ENCODE results near the gene SIRPA. TPM values are rescaled to one million over a fixed set of nuclear protein-coding genes. Genes with fewer than 3 reads are reported as not detected.
A peak's percentile ranks its signal among the peaks of the same experiment; 100 is the strongest.

SIRPA gene
- total RNA-seq, 1 donor from 2014 or later: 7.5 TPM

DNA sequence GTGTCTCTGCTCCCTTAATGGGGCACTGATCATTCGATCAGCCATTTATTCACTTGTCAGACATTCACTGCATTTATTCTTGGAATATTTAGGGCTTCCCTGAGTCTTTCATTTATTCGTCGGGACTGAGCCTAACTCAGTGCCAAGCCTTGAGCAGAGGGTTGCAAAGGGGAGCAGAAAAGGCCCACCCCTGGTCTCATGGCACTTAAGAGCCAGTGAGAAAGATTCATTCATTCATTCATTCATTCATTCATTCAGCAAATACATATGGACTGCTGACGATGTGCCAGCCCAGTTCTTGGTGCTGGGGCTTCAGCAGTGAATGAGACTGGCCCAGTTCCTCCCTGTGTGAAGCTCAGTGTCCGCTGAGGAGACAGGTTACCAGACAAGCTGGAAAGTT lies 36.6 kb downstream of the SIRPA start:
- no peak for DNase-seq (ENCODE audit: low spot score)

DNA sequence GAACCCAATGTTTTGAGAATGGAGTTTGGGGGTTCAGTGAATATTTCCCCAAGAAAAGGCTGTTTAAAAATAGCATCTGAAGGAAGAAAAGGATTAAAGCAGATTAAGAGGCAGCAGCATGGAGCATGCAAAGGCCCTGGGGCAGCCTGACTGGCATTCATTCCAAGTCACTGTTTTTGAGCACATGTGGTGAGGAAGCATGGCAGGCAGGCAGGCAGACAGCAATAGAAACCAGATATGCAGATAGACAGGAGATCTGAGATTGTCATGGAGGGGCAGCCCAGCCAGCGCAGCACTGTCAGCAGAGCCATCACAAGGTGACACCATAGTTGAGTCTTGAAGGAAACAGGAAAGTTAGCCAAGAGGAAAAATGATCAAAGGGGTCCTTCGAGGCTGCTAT lies 37.8 kb downstream of the SIRPA start:
- peak; percentile 10 for DNase-seq (ENCODE audit: low spot score)

DNA sequence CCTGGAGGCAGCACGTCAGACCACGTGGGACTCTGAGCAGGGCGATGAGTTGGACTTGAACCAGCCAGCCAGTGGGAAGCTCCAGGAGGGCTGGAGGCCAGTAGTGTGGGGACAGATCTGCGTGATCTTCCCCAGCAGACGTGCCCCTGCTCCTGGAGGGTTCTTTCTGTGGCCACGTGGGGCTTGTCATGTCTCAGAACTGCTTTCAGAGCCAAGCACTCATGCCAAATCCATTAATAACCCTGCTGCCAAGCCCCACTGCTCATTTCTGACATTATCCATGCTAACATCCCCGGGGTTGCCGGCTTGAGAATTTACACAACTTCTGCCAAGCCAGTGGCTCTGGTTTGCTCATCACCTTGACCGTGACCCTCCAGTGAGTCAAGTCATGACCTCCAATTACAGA lies 38.3 kb downstream of the SIRPA start:
- peak; percentile 79 for DNase-seq (ENCODE audit: low spot score)

DNA sequence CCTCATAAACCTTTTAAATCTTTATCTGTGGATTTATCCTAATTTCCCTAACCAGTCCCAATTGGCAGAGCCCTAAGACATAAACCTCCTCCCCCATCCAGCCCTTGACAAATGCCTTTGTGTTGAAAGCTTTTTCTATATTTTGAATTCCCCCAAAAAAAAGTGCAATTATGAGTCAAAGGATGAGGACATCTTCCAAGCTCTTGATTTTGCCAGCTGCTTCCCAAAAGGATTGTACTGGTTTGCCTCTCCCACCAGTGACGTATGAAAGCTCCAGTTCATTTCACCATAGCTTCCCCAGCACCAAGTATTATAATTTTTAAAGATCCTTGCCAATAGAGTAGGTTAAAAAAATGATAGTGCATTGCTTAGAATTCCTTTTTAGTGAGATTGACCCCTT lies 38.9 kb downstream of the SIRPA start:
- peak; percentile 58 for DNase-seq (ENCODE audit: low spot score)

DNA sequence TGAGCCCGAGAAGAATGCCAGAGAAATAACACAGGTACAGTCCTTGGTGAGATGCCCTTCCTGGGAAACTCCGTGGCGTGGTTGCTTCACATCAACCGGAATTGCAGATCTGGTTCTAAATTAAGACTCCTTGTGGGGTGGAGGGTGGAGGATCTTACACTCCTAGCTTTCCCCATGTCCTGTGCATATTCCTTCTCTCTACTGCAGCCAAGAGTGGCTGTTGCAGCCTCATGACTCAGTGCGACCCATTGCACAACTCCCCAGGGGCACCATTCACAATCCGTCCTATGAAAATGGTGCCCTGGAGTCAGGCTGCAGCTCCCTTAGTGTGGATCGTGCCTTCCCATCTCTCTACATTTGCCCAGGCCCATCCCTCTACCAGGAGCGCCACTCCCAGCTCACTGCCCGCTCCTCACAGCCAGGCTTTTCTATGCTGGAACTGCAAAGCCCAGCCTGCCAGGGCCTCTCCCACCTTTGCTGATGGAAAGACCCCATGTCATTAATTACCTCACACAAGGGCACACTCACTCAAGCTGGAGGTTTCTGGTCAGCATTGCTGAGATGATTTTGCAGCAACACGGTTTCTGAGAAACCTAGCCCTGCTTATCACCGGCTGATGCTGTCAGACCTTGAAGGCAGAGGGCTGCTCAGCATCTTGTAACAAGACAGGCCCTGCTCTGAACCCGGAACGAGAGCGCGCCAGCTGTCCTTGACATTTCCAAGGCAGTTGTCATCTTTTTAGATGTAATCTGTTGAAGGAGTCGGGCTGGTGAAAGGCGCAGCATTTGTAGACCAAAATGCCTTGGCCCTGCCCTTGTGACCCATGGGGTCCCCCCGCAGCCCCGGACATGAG lies 39.7 kb downstream of the SIRPA start:
- DNase-seq (ENCODE audit: low spot score): peak; percentile 88

DNA sequence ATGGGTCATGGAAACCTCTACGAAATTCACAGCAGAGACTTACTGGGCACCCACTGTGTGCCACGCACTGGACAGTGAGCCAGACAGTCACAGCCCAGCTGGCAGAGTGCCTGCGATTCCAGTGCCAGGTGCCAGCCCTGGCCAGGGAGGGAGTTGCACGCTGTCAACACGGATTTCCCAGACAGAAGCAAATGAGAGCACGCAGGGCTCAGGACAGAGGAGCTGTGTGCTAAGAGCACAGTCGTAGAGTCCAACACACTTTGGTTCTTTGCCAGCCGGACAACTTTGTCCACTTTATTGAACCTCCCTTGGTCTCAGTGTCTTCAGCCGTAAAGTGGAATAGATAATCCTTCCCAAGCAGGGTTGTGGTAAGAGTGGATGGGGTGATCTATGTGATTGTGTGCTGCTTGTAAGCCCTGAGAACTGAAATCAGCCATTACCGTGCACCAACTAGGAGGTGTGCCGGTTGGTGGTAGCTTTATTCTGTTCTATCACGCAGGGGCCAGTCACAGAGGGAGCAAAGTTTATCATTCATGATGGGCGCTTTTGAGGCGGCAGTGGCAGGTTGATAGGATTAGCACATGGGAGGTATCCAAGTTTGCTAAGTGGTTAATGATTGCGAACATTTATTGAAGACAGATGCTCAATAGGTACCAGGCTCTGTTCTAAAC lies 40.6 kb downstream of the SIRPA start:
- peak; percentile 32 for DNase-seq (ENCODE audit: low spot score)

DNA sequence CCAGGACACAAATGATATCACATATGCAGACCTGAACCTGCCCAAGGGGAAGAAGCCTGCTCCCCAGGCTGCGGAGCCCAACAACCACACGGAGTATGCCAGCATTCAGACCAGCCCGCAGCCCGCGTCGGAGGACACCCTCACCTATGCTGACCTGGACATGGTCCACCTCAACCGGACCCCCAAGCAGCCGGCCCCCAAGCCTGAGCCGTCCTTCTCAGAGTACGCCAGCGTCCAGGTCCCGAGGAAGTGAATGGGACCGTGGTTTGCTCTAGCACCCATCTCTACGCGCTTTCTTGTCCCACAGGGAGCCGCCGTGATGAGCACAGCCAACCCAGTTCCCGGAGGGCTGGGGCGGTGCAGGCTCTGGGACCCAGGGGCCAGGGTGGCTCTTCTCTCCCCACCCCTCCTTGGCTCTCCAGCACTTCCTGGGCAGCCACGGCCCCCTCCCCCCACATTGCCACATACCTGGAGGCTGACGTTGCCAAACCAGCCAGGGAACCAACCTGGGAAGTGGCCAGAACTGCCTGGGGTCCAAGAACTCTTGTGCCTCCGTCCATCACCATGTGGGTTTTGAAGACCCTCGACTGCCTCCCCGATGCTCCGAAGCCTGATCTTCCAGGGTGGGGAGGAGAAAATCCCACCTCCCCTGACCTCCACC lies 42.2 kb downstream of the SIRPA start:
- DNase-seq (ENCODE audit: low spot score): no peak

DNA sequence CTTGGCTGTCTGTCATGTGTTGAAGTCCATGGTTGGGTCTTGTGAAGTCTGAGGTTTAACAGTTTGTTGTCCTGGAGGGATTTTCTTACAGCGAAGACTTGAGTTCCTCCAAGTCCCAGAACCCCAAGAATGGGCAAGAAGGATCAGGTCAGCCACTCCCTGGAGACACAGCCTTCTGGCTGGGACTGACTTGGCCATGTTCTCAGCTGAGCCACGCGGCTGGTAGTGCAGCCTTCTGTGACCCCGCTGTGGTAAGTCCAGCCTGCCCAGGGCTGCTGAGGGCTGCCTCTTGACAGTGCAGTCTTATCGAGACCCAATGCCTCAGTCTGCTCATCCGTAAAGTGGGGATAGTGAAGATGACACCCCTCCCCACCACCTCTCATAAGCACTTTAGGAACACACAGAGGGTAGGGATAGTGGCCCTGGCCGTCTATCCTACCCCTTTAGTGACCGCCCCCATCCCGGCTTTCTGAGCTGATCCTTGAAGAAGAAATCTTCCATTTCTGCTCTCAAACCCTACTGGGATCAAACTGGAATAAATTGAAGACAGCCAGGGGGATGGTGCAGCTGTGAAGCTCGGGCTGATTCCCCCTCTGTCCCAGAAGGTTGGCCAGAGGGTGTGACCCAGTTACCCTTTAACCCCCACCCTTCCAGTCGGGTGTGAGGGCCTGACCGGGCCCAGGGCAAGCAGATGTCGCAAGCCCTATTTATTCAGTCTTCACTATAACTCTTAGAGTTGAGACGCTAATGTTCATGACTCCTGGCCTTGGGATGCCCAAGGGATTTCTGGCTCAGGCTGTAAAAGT lies 43.5 kb downstream of the SIRPA start:
- no peak for DNase-seq (ENCODE audit: low spot score)

DNA sequence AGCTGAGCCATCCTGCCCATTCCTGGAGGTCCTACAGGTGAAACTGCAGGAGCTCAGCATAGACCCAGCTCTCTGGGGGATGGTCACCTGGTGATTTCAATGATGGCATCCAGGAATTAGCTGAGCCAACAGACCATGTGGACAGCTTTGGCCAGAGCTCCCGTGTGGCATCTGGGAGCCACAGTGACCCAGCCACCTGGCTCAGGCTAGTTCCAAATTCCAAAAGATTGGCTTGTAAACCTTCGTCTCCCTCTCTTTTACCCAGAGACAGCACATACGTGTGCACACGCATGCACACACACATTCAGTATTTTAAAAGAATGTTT lies 44.0 kb downstream of the SIRPA start:
- DNase-seq (ENCODE audit: low spot score): no peak

DNA sequence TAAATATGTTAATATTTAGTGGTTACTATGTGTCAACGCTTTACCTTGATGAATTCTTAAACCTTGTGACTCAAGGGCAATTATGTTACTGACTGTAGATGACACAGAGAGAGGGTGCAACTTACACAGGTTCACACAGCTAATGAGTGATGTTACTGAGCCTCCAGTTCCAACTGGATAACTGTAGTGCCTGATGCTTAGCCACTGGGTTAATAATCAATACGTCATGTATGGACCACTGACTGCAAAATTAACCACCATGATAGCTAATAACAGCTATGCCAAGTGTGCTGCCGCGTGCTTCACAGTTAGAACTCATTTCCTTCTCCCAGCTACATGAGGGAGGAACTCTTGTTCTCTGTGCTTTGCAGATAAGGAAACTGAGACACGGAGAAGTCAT lies 45.4 kb downstream of the SIRPA start:
- DNase-seq (ENCODE audit: low spot score): no peak

DNA sequence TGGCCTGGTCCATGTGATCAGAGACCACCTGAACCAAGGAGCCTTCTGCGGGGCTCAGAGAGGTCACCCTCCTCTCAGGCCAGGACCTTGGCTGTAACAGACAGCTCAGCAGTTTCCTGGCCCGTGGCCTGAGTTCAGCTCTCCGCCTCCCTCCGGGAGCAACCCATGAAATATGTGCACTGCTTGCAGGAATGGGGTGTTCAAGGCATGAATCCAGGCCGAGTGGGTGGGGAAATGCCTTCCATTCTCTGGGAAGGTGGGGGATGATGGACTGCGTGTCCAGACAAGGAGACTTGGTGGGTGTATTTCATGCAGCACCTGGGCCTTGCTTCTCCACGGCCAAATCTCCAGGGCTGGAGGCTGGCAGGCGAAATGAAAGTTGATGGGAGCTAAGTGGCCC lies 46.0 kb downstream of the SIRPA start:
- DNase-seq (ENCODE audit: low spot score): no peak

DNA sequence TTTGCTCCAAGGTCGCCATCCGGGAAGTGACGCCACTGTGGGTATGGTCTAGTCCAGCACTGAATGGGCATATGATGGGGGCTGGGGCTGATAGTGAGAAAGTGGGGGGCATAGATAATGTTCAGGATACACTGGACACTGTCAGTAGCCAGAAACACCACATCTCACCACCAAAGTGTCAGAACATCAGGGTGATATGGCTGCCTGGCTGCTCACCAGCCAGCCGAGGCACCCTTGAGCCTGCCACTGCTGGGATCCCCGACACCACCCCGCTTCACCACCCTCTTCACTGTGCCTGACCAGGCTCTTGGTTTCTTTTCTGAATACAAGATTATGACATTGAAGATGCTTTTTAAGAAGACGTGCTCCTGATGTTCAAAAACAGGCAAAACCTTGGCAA lies 46.9 kb downstream of the SIRPA start:
- no peak for DNase-seq (ENCODE audit: low spot score)

DNA sequence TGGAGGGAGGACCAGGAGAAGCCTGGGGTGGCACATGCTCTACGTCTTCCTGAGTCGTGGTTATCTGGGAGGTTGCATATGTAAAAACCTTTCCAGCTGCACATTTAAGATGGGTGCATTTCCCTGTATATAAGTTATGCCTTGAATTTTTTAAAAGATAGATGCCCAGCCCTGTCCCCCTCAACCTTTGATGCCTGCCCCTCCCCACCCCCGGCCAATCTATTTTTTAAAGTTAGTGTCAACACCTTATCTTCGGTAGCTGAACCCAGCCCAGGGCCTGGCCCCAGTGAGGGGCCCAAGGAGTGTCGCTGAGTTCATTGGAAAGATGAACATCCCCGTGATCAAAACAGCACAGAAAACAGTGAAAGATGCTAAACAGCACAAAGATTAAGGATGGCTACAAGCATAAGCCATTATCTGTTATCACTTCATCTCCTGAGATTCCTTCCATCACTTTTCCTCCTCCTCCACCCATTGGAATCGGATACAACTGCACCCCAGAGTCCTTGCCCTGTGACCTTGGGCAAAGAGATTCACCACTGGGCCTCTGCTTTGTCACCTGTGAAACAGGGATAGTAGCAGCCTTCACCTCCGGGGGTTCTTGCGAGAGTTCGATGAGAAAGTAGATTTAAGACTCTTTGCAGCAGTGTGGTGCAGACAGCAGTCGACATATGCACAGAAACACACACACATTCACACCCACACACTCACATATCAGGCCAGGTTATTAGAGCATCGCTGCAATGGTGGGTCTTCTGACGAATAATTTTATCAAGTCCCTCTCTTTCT lies 47.5 kb downstream of the SIRPA start:
- no peak for DNase-seq (ENCODE audit: low spot score)

DNA sequence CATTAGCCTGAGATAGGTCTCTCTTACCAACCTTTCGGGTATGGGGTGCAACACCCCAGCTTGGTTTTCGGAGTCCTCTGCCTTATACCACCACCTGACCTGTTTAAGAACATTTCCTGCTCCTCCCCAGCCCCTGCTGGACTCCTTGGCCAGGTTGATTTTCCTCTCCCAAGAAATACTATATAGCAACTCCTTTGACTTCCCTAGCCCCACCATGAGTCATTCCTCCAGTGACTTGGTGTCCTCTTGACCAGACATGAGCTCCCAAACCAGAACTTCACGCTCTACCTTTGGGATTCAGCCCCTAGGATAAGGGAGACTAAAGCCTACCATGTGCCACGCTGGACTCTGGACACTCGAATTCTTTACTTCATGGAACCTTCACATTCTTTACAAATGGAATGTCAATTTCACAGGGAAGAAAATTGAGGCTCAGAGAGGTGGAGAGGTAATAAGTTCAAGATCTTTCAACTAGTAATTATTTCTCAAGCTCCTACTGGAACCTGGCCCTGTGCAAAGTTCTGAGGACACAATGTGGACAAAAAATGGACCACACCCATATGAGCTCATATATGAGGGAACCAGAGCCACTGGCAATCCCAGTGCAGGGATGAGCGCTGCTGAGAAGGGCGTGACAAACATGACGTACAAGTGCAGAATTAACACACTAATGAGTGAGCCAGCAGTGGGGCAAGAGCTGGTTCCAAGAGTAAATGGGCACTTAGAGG lies 48.2 kb downstream of the SIRPA start:
- DNase-seq (ENCODE audit: low spot score): no peak

DNA sequence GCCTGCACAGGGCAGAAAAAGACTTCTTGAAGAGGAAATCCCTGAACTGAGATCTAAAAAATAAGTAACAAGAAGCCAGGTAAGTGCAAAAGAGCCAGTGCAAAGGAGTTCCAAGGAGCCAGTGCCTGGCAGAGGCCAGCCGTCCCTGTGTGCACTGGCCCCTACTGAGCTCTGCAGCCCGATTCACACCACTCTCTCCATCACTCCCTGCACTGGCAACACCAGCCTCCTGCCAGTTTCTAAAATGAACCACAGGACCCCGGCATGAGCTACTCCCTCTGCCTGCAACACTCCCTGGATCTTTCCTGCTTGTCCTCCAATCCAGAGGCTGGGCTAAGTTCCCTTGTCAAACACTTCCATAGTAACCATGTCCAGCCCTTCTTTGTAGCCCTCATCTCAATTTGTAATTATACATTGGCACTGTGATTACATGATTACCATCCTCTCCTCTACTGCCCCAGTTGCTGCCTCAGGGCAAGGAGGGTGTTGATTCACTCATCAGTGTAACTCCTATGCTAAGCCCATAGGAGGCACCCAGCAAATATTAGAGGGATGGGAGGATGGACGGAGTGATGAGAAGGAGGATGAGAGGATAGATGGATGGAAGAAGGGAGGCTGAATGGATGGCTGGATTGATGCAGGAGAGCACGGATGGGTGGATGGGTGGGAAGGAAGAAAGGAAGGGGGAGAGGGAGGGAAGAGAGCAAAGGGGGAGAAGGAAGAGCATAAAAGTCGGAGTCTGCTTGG lies 49.3 kb downstream of the SIRPA start:
- DNase-seq (ENCODE audit: low spot score): no peak

DNA sequence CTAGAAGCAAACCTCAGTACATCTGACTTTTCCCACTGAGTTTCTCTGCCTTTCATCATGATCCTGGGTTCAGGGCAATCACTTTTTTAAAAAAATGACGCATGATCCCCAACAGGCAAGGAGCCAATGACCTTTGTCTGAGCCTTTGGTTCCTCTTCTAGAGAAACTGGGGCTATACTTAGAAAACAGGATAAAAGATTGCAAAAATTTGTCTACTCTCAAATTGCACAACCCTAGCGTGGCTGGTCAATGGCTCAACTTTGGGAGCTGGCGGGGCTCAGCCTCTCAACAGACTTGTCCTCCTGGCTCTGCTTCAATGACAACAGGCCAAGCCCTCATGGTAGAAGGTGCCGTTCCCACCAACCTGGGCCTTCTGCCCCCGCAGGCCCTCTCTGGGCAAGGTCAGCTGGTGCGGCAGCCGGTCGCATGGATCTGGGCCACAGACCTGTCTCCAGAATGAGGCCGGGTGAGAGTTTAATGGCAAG lies 50.0 kb downstream of the SIRPA start:
- DNase-seq (ENCODE audit: low spot score): peak; percentile 83

DNA sequence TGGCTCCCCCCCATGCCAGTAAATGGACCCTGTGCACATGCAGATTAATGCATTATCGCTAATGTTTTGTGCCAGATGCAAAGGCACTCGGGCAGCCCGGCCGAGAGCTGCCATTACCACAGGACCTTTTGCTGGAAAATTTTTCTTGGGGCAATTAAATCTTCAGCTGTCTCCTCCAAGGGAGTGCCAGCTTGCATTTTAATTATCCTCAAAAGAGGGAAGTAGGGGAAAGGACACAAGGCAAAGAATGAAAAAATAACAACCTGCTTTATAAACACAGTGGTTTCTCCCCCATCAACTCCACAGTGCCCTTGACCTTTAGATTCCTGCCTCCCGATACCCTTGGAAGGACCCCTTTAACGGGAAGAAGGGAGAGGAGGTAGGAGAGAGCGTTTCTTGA lies 50.5 kb downstream of the SIRPA start:
- no peak for DNase-seq (ENCODE audit: low spot score)

DNA sequence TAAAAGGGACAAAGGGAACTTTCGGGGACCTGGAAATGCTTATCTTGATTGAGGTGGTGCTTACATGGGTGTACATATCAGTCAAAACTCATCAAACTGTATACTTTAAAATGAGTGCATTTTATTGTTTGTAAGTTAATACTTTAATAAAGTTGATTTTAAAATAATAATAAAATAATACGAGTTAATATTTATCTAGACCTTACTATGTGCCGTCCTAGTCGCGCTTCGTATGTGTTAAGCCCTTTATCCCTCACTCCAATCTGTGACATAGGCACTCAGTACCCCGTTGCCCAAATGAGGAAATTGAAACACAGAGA lies 51.2 kb downstream of the SIRPA start:
- DNase-seq (ENCODE audit: low spot score): no peak

DNA sequence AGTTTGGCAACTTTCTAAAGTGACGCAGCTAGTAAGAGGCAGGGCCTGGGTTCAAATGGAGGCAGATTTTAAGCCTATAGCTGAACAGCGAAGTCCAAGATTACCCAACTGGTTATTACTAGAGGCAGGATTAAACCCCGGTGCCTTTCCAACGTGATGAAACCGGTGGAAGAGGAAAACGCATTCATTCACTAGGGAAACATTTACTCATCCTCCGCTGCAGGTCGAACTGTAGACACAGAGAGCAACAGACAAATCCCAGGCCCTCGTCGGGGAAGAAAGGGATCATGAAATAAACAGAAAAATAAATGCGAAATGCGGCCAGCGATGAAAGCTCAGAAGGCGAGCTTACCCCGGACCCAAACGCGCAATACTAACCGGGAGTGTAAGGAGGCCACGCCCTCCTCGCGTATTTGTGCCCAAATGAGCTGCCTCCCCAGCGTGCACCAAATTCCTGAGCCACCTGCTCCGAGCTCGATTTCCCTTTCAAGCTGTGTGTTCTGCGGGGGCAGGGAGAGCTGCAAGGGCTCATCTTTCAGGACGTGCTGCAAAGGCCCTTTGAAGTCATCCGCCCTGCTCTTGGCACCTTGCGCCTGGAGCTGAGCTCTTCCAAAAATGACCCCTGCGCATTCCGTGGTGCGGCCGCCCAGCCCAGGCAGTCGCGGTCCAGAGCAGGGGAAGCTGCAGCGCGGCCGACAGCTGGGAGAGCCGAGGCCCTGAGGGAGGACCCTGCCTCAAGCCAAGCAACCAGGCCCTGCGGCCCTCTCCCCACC lies 51.7 kb downstream of the SIRPA start:
- DNase-seq (ENCODE audit: low spot score): peak; percentile 38
